Astrocyte of the cerebellum (primary cell): ENCODE results near the gene GALNT1.

Experiments
- DNase-seq: peaks from one replicate; pipeline ENCODE4 v3.0.0-alpha.2; 2011; ENCODE audit warnings: low read depth
- H3K4me3 ChIP-seq: 2 replicates; pipeline ENCODE4 v1.5.1; 2011; ENCODE audit warnings: mild to moderate bottlenecking, low read depth, low read length, moderate library complexity
- in situ Hi-C: cut with HindIII; loops from 2 replicates; pipeline ENCODE4 v1.10.0; 2017; ENCODE audit warnings: low sequenced_read_pairs
- TF ChIP-seq, protein P1 (sequence below): IDR thresholded peaks from 2 replicates; pipeline ENCODE4 v1.5.1; 2012; ENCODE audit warnings: low read length, low read depth, moderate library complexity, mild to moderate bottlenecking; ENCODE audit errors: missing control alignments

Gene GALNT1

GRCh38 chr18:35620765-35621164 is 39.2 kb downstream of the GALNT1 start:
- TF ChIP-seq, protein P1, sequence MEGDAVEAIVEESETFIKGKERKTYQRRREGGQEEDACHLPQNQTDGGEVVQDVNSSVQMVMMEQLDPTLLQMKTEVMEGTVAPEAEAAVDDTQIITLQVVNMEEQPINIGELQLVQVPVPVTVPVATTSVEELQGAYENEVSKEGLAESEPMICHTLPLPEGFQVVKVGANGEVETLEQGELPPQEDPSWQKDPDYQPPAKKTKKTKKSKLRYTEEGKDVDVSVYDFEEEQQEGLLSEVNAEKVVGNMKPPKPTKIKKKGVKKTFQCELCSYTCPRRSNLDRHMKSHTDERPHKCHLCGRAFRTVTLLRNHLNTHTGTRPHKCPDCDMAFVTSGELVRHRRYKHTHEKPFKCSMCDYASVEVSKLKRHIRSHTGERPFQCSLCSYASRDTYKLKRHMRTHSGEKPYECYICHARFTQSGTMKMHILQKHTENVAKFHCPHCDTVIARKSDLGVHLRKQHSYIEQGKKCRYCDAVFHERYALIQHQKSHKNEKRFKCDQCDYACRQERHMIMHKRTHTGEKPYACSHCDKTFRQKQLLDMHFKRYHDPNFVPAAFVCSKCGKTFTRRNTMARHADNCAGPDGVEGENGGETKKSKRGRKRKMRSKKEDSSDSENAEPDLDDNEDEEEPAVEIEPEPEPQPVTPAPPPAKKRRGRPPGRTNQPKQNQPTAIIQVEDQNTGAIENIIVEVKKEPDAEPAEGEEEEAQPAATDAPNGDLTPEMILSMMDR: no peak
- no peak overlapping the region for H3K4me3 ChIP-seq

DNA sequence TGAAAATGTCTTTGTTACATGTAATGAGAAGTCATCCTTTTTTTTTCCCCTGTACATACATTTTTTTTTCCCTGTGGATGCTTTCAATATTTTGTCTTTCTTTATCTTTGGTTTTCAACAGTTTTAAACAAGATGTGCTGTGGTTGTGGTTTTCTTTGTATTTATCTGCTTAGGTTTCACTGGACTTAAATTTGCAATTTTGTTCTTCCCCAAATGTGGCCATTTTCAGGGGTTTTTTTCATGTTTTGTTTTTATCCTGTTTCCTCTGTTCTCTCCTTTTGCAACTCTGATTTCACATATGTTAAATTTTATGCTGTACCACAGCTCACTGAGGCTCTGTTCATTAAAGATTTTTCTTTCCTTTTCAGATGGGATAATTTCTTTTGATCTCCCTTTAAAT is 41.7 kb downstream of the GALNT1 start:
- no peak overlapping the region for H3K4me3 ChIP-seq
- in situ Hi-C loops: no loop called here
- DNase-seq: no peak
- TF ChIP-seq, protein P1: no peak

More at GRCh38 chr18:35620765-35621164, 39.2 kb downstream of the GALNT1 start:
- in situ Hi-C loops: no loop called here
- no peak for DNase-seq

DNA sequence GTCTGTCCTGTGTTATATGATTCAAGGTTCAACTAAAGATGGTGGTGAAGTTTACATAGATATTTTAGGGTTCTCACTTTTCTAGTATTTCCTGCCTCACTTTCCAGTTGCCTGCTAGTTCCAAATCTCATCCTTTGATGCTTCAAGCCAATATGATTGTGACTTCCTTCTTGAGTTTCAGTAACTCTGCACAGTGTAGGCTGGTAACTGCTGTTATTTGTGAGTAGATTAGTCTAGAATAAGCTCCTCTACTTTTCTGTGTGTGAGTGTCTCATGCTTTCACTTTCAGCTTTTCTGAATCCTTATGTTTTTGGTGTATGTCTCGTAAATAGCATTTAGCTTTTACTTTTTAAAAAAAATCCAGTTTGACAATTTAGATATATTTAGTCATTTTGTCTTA is 42.6 kb downstream of the GALNT1 start:
- TF ChIP-seq, protein P1: no peak
- in situ Hi-C loops: no loop called here
- no peak for DNase-seq

DNA sequence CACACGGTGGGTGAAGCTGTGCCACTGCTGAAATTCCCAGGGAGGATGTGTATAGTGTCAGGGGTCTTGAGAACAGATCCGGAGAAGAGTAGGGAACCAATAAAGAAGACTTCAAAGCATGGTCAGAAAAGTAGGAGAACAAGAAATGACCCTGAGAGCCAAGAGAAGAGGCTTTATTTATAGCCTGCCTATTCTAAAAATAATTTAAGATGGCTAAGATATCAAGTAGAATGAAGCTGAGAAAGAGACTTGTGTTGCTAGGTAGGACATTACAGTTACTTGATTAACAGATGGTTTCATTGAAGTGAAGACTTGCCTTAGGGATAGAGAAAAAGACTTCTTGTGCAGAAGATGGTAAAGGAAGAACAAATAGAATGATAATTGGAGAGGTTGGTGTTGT is 43.7 kb downstream of the GALNT1 start:
- DNase-seq: no peak
- H3K4me3 ChIP-seq: no peak overlapping the region
- TF ChIP-seq, protein P1: no peak
- in situ Hi-C loops: no loop called here

More for the DNA sequence above, 42.6 kb downstream of the GALNT1 start:
- no peak overlapping the region for H3K4me3 ChIP-seq

GRCh38 chr18:35633761-35634160 is 52.2 kb downstream of the GALNT1 start:
- H3K4me3 ChIP-seq: no peak overlapping the region
- TF ChIP-seq, protein P1: no peak
- in situ Hi-C loops: no loop called here
- DNase-seq: no peak

GRCh38 chr18:35634323-35634722 is 52.8 kb downstream of the GALNT1 start:
- TF ChIP-seq, protein P1: no peak
- DNase-seq: no peak
- H3K4me3 ChIP-seq: no peak overlapping the region
- in situ Hi-C loops: no loop called here

GRCh38 chr18:35635170-35635569 is 53.6 kb downstream of the GALNT1 start:
- in situ Hi-C loops: no loop called here
- no peak for DNase-seq
- H3K4me3 ChIP-seq: no peak overlapping the region
- TF ChIP-seq, protein P1: no peak
